ENCODE measurements around the gene POTEJ. TPM values are rescaled to one million over a fixed set of nuclear protein-coding genes. Genes with fewer than 3 reads are reported as not detected.
"Not testable (repeated sequence)": the region's sequence is repeated elsewhere in the genome, so short reads cannot be mapped to it uniquely, and the experiment has no call there.

The POTEJ gene
- total RNA-seq, 1 experiment from 2014 or later: not detected

DNA sequence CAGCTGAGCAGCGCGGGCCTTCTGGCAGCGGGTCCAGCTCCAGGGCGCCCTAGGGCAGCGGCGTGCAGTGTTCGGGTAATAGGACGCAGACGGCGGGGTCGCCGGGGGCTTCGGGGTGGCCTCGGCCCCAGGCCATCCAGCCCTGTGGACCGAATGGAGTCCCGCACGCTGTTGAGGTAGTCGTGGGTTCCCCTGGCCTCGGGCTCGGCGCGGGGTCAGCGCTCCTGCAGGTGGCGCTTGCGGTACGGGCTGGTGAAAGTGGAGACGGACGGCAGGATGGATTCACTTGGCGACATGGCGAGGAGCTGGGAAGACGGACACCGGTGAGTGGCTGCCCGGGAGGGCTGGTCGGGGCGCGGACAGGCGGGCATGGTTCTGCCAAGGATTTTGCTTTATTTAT, 82.2 kb downstream of the POTEJ start:
- H3K27ac Mint-ChIP-seq; H3K4me1 Mint-ChIP-seq; H3T11ph ChIP-seq (ENCODE audit: low read length); H2BK15ac ChIP-seq (ENCODE audit: low read depth, low read length); H3K4ac ChIP-seq (ENCODE audit: low read depth, low read length); H3K56ac ChIP-seq (ENCODE audit: insufficient read length, low read depth, low read length); H3K23ac ChIP-seq (ENCODE audit: insufficient read length, low read depth, low read length); H3K79me2 ChIP-seq (ENCODE audit: insufficient read depth, low read length); H4K8ac ChIP-seq (replicated peaks; ENCODE audit: insufficient read length, low read depth, low read length); H3K9ac ChIP-seq (ENCODE audit: extremely low read depth, insufficient read length, low read length); H2BK5ac ChIP-seq (ENCODE audit: insufficient read length, low read length); H2BK12ac ChIP-seq (ENCODE audit: insufficient read length, low read depth, low read length); H3K4me1 ChIP-seq (ENCODE audit: insufficient read depth, low read length); H3K27ac ChIP-seq (ENCODE audit: insufficient read length, low read depth, low read length); H2BK120ac ChIP-seq (ENCODE audit: low read depth, low read length, poor library complexity, severe bottlenecking); H3K23me2 ChIP-seq (ENCODE audit: insufficient read length, low read depth, low read length, poor library complexity, severe bottlenecking); H3K9me3 Mint-ChIP-seq; H2BK20ac ChIP-seq (ENCODE audit: low read depth, low read length, poor library complexity, severe bottlenecking); H3K36me3 Mint-ChIP-seq (ENCODE audit: insufficient read depth in 1 of 3, low read depth in 3 of 3); H4K91ac ChIP-seq (ENCODE audit: insufficient read length, low read depth, low read length); H3K4me2 ChIP-seq (ENCODE audit: insufficient read depth, insufficient read length, low read length); H3K14ac ChIP-seq (ENCODE audit: insufficient read depth, low read length); H3K27me3 Mint-ChIP-seq (ENCODE audit: low read depth); H3K27me3 ChIP-seq (ENCODE audit: insufficient read depth, low read length); H3K18ac ChIP-seq (ENCODE audit: insufficient read length, low read depth, low read length); H4K20me1 ChIP-seq (ENCODE audit: control insufficient read depth, insufficient read depth, insufficient read length); H3K9me3 ChIP-seq (ENCODE audit: control insufficient read depth, low read depth, low read length); H2AFZ ChIP-seq (ENCODE audit: low read length); H2AK5ac ChIP-seq (ENCODE audit: insufficient read length, low read length); H4K5ac ChIP-seq (ENCODE audit: insufficient read length, low read depth, low read length); H3K79me1 ChIP-seq (ENCODE audit: insufficient read depth, low read depth, low read length, poor library complexity, severe bottlenecking): not testable (repeated sequence)
- peak; percentile 86 for DNase-seq
- WGBS (ENCODE audit: extremely low coverage, insufficient read length, low lambda C conversion rate): no CpG with 5 or more reads among the region's 37 CpGs
- TF ChIP-seq, protein P1, sequence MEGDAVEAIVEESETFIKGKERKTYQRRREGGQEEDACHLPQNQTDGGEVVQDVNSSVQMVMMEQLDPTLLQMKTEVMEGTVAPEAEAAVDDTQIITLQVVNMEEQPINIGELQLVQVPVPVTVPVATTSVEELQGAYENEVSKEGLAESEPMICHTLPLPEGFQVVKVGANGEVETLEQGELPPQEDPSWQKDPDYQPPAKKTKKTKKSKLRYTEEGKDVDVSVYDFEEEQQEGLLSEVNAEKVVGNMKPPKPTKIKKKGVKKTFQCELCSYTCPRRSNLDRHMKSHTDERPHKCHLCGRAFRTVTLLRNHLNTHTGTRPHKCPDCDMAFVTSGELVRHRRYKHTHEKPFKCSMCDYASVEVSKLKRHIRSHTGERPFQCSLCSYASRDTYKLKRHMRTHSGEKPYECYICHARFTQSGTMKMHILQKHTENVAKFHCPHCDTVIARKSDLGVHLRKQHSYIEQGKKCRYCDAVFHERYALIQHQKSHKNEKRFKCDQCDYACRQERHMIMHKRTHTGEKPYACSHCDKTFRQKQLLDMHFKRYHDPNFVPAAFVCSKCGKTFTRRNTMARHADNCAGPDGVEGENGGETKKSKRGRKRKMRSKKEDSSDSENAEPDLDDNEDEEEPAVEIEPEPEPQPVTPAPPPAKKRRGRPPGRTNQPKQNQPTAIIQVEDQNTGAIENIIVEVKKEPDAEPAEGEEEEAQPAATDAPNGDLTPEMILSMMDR (conservative IDR thresholded peaks at IDR 0.05): peak; percentile 65
- peak overlapping the region; percentile 16 to 54; a peak in 3 of 5 replicates for H3K4me3 Mint-ChIP-seq

DNA sequence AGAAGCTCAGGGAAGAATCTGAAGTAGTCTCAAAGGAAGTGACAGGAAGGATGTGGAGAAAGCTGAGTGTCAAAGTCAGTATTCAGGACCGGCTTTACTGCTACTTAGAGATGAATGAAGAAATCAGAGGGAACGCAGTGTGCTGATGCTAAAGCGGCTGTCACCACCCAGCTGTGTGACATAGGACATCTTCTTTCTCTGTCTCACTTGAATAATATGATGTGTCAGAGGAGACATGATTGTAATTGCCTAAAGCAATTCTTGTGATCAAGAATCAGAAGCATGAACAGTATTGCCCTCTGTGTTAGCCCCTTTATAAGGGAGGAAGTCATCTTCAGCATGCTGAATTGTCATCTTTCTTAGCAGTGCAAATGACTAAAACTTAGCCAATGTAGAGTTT, 92.0 kb downstream of the POTEJ start:
- WGBS (ENCODE audit: extremely low coverage, insufficient read length, low lambda C conversion rate): no CpG with 5 or more reads among the region's 3 CpGs

More for the DNA sequence above, 92.0 kb downstream of the POTEJ start:
- H3K23ac ChIP-seq (ENCODE audit: insufficient read length, low read depth, low read length); H3K27me3 Mint-ChIP-seq (ENCODE audit: low read depth); H3K27ac ChIP-seq (ENCODE audit: insufficient read length, low read depth, low read length); H4K20me1 ChIP-seq (ENCODE audit: control insufficient read depth, insufficient read depth, insufficient read length); H3K14ac ChIP-seq (ENCODE audit: insufficient read depth, low read length); H3K9me3 ChIP-seq (ENCODE audit: control insufficient read depth, low read depth, low read length); H3K9ac ChIP-seq (ENCODE audit: extremely low read depth, insufficient read length, low read length); H3K4me1 ChIP-seq (ENCODE audit: insufficient read depth, low read length); H3K4me1 Mint-ChIP-seq; H2BK15ac ChIP-seq (ENCODE audit: low read depth, low read length); H2BK120ac ChIP-seq (ENCODE audit: low read depth, low read length, poor library complexity, severe bottlenecking); H2AK5ac ChIP-seq (ENCODE audit: insufficient read length, low read length); H3K4ac ChIP-seq (ENCODE audit: low read depth, low read length); H3K79me1 ChIP-seq (ENCODE audit: insufficient read depth, low read depth, low read length, poor library complexity, severe bottlenecking); DNase-seq; H4K8ac ChIP-seq (replicated peaks; ENCODE audit: insufficient read length, low read depth, low read length); H3K9me3 Mint-ChIP-seq; H4K5ac ChIP-seq (ENCODE audit: insufficient read length, low read depth, low read length); H3K4me2 ChIP-seq (ENCODE audit: insufficient read depth, insufficient read length, low read length); H2BK12ac ChIP-seq (ENCODE audit: insufficient read length, low read depth, low read length); H3K4me3 Mint-ChIP-seq; H3T11ph ChIP-seq (ENCODE audit: low read length); H3K79me2 ChIP-seq (ENCODE audit: insufficient read depth, low read length); H3K18ac ChIP-seq (ENCODE audit: insufficient read length, low read depth, low read length); H2BK5ac ChIP-seq (ENCODE audit: insufficient read length, low read length); H4K91ac ChIP-seq (ENCODE audit: insufficient read length, low read depth, low read length); H3K23me2 ChIP-seq (ENCODE audit: insufficient read length, low read depth, low read length, poor library complexity, severe bottlenecking); H3K36me3 Mint-ChIP-seq (ENCODE audit: insufficient read depth in 1 of 3, low read depth in 3 of 3); H2BK20ac ChIP-seq (ENCODE audit: low read depth, low read length, poor library complexity, severe bottlenecking); H3K56ac ChIP-seq (ENCODE audit: insufficient read length, low read depth, low read length); H2AFZ ChIP-seq (ENCODE audit: low read length); H3K27ac Mint-ChIP-seq; H3K27me3 ChIP-seq (ENCODE audit: insufficient read depth, low read length): not testable (repeated sequence)
